Measurements from ENCODE around the gene CCR6.
"Not testable (repeated sequence)": the region's sequence is repeated elsewhere in the genome, so short reads cannot be mapped to it uniquely, and the experiment has no call there.

Gene CCR6

DNA sequence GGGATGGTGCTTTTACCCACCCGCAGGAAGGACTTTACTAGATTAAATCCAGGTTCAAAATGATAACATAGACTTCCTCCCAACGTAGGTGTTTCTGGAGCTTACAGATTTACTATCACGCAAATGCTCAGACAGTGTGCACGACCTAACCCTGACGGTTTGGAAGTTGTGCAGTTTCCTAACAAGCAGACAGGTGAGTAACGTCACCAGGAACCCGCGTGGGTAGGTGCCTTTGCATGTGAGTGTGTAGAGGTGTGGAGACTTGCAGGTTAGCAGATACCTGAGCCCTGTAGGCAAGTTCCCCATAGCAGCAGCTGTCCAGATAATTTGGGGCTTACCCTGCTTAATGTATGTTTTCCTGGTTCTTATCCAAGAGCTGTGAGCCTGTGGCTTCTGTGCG lies 64.4 kb downstream of the CCR6 start:
- in situ Hi-C loops (cut with HindIII; ENCODE audit: low pct_ligation_motif_present, low pct_unique_long_range_greater_than_20kb, low sequenced_read_pairs); DNase-seq: not testable (repeated sequence)

Measured in ACHN (cell line).